WTC11 (cell line): ENCODE measurements around the gene PROCR. TPM values are rescaled to one million over a fixed set of nuclear protein-coding genes. Genes with fewer than 3 reads are reported as not detected.
"Not testable (repeated sequence)": the region's sequence is repeated elsewhere in the genome, so short reads cannot be mapped to it uniquely, and the experiment has no call there.

Experiments used
- ATAC-seq: fragments of 200-7000 bp; cut with Tn5 transposase; 2 replicates; pipeline ENCODE4 v1.10.0; 2021; ENCODE audit warnings: mild to moderate bottlenecking, moderate library complexity
- CTCF ChIA-PET: fragments of 300-600 bp; sonication (Branson Sonifier 250); formaldehyde crosslinking; loops from one replicate; lab custom pipeline; 2021; ENCODE audit warnings: antibody characterized with exemption; lab: Charles Lee
- POLR2A ChIA-PET: fragments of 350-600 bp; sonication (Branson Sonifier 250); formaldehyde crosslinking; loops from one replicate; lab custom pipeline; 2021; ENCODE audit warnings: antibody characterized with exemption; lab: Charles Lee
- DNase-seq: peaks from one replicate; pipeline ENCODE4 v3.0.0; 2021; ENCODE audit warnings: low spot score
- H3K27ac Mint-ChIP-seq: 2 replicates; pipeline ENCODE4 v1.8.0; 2021; ENCODE audit warnings: mixed read lengths
- H3K27me3 Mint-ChIP-seq: 2 replicates; pipeline ENCODE4 v1.8.0; 2021; ENCODE audit warnings: low read depth, mild to moderate bottlenecking, moderate library complexity, mixed read lengths
- H3K36me3 Mint-ChIP-seq: 2 replicates; pipeline ENCODE4 v1.8.0; 2021; ENCODE audit warnings: mixed read lengths
- H3K4me1 Mint-ChIP-seq: 2 replicates; pipeline ENCODE4 v1.8.0; 2022; ENCODE audit warnings: mixed read lengths
- H3K4me3 Mint-ChIP-seq: 2 replicates; pipeline ENCODE4 v1.8.0; 2021; ENCODE audit warnings: mild to moderate bottlenecking, moderate library complexity, mixed read lengths
- H3K9me3 Mint-ChIP-seq: 2 replicates; pipeline ENCODE4 v1.8.0; 2021; ENCODE audit warnings: mixed read lengths
- ETV6 ChIP-seq: sonication (generic); formaldehyde crosslinking; IDR thresholded peaks from 2 replicates; pipeline ENCODE4 v1.8.1; 2022; ENCODE audit warnings: mild to moderate bottlenecking, missing genetic modification reagents
- JUN ChIP-seq: sonication (generic); formaldehyde crosslinking; IDR thresholded peaks from 2 replicates; pipeline ENCODE4 v1.8.0; 2023; ENCODE audit warnings: mild to moderate bottlenecking, missing genetic modification reagents
- MLX ChIP-seq: sonication (generic); formaldehyde crosslinking; IDR thresholded peaks from 2 replicates; pipeline ENCODE4 v1.8.1; 2023; ENCODE audit warnings: mild to moderate bottlenecking, missing genetic modification reagents, moderate library complexity
- MXD4 ChIP-seq: fragments of 250-450 bp; sonication (Bioruptor Pico); IDR thresholded peaks from 2 replicates; pipeline ENCODE4 v1.8.0; 2021; ENCODE audit warnings: mild to moderate bottlenecking, moderate library complexity, borderline replicate concordance
- MYBL2 ChIP-seq: sonication (generic); formaldehyde crosslinking; IDR thresholded peaks from 2 replicates; pipeline ENCODE4 v1.8.1; 2023; ENCODE audit warnings: mild to moderate bottlenecking, moderate library complexity, missing genetic modification reagents
- NFATC4 ChIP-seq: fragments of 250-450 bp; sonication (Bioruptor Pico); IDR thresholded peaks from 2 replicates; pipeline ENCODE4 v1.9.0; 2021; ENCODE audit warnings: mild to moderate bottlenecking
- OVOL2 ChIP-seq: fragments of 250-450 bp; sonication (Bioruptor Pico); IDR thresholded peaks from 2 replicates; pipeline ENCODE4 v1.9.0; 2021; ENCODE audit warnings: mild to moderate bottlenecking, borderline replicate concordance
- PREB ChIP-seq: sonication (generic); formaldehyde crosslinking; IDR thresholded peaks from 2 replicates; pipeline ENCODE4 v1.8.1; 2022; ENCODE audit warnings: mild to moderate bottlenecking, missing genetic modification reagents, moderate library complexity, borderline replicate concordance
- PRRX2 ChIP-seq: fragments of 250-450 bp; sonication (Bioruptor Pico); IDR thresholded peaks from 2 replicates; pipeline ENCODE4 v1.8.0; 2021; ENCODE audit warnings: mild to moderate bottlenecking
- TEAD1 ChIP-seq: sonication (generic); formaldehyde crosslinking; IDR thresholded peaks from 2 replicates; pipeline ENCODE4 v1.8.0; 2022; ENCODE audit warnings: mild to moderate bottlenecking, missing genetic modification reagents
- ZBTB21 ChIP-seq: sonication (generic); formaldehyde crosslinking; IDR thresholded peaks from 2 replicates; pipeline ENCODE4 v1.8.1; 2023; ENCODE audit warnings: mild to moderate bottlenecking, missing genetic modification reagents, borderline replicate concordance
- ZNF121 ChIP-seq: sonication (generic); formaldehyde crosslinking; IDR thresholded peaks from 2 replicates; pipeline ENCODE4 v1.8.0; 2023; ENCODE audit warnings: missing genetic modification reagents
- ZNF317 ChIP-seq: sonication (generic); formaldehyde crosslinking; IDR thresholded peaks from 2 replicates; pipeline ENCODE4 v1.8.1; 2023; ENCODE audit warnings: low read depth, mild to moderate bottlenecking, moderate library complexity, missing genetic modification reagents, borderline replicate concordance
- ZNF532 ChIP-seq: fragments of 250-450 bp; sonication (Bioruptor Pico); IDR thresholded peaks from 2 replicates; pipeline ENCODE4 v1.9.0; 2021; ENCODE audit warnings: mild to moderate bottlenecking, borderline replicate concordance
- total RNA-seq: library from RNA; stranded (reverse); gene quantifications from 3 replicates; pipeline ENCODE4 v1.2.3, GENCODE V29; 2021
- TF ChIP-seq, protein P1 (sequence below): fragments of 250-450 bp; sonication (Bioruptor Pico); IDR thresholded peaks from 2 replicates; pipeline ENCODE4 v1.9.0; 2021; ENCODE audit warnings: mild to moderate bottlenecking
- TF ChIP-seq, protein P2 (sequence below): sonication (generic); formaldehyde crosslinking; IDR thresholded peaks from 2 replicates; pipeline ENCODE4 v1.8.0; 2022; ENCODE audit warnings: mild to moderate bottlenecking, missing genetic modification reagents

The PROCR gene
- total RNA-seq, 1 experiment from 2014 or later = 29.7 TPM

DNA sequence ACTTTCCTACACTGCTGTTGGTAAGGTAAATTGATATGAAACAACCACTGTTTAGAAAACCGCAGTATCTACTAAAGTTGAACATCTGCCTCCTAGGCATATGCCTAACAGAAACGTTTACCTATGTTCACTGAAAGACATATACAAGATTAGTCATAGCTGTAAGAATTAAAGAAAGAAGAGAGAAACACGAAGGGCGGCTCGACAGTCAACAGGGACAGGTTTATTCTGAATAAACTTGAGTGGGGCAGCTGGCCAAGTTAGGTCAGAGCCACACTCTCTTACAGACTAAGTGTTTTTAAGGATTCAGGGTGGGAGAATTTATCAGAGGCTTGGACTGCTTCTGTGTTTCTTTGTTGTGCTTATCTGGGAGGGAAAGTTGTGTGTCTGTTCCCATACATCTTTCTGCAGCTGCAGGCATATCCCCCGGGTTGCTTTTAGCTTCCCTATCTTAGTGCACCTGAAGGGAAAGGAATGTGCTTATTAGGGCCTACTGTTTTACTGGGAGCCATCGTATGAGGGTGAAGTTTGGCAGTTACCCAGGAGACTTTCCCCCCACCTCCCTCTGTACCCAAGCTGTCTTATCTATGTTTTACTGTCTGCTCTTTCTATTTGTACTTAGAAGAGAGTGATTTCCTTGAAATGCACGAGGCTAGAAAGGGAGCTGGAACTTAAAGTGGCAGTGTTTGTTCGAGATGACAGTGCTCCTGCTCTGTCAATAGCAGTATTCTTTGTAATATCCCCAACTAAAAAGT is 20.4 kb downstream of the PROCR start (continued):
- no peak for TF ChIP-seq PREB (CRISPR knock-in tag)

GRCh38 chr20:35193031-35193791 is 21.3 kb downstream of the PROCR start:
- CTCF ChIA-PET = interaction anchor here (1.3 to 1.6 kb wide), 2 partner anchors 48 to 97 kb away, joined by 4 to 7 read pairs; no protein-coding TSS in a partner anchor
- H3K27ac Mint-ChIP-seq = not testable (repeated sequence)

GRCh38 chr20:35196313-35196712 is 24.4 kb downstream of the PROCR start:
- no peak overlapping the region for H3K4me3 Mint-ChIP-seq
- CTCF ChIA-PET = no interaction called here
- TF ChIP-seq NFATC4 (CRISPR knock-in tag) = no peak
- TF ChIP-seq ZNF317 (CRISPR knock-in tag) = peak; percentile 93
- H3K4me1 Mint-ChIP-seq = 0 out of 2 replicates have a peak, but pooled peaks cover 3% of the 10 kb centered on the region
- POLR2A ChIA-PET = interaction anchor here (0.6 kb wide), 1 partner anchor 17 kb away, joined by 3 read pairs; no protein-coding TSS in a partner anchor
- H3K27me3 Mint-ChIP-seq = no peaks in the 10 kb centered on the region; the same call in 1 of the 2 replicates
- H3K9me3 Mint-ChIP-seq = peaks cover 44% of the 10 kb centered on the region
- H3K27ac Mint-ChIP-seq = no peak overlapping the region
- H3K36me3 Mint-ChIP-seq = peaks cover 23% of the 10 kb centered on the region
- DNase-seq (no peak), ATAC-seq (no peak)

More at GRCh38 chr20:35193031-35193791, 21.3 kb downstream of the PROCR start:
- H3K4me1 Mint-ChIP-seq, H3K27me3 Mint-ChIP-seq, DNase-seq, ATAC-seq, H3K4me3 Mint-ChIP-seq: not testable (repeated sequence)
- Mint-ChIP-seq H3K9me3 (peaks cover 50% of the 10 kb centered on the region), H3K36me3 (peaks cover 34% of the 10 kb centered on the region)
- POLR2A ChIA-PET = interaction anchor here (0.6 kb wide), 1 partner anchor 162 kb away, joined by 8 read pairs; no protein-coding TSS in a partner anchor

DNA sequence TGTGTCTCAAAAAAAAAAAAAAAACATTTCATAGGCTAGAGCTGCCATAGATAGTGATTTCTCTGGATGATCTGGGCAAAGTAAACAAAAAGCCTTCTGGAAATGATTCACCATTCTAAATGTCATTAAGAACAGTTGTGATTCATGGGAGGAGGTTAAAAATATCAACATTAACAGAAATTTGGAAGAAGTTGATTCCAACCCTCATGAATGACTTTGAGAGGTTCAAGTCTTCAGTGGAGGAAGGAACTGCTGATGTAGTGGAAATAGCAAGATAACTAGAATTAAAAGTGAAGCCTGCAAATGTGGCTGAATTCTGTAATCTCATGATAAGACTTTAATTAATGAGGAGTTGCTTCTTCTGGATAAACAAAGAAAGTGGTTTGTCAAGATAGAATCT is 27.9 kb downstream of the PROCR start:
- ChIA-PET POLR2A (no interaction called here), CTCF (no interaction called here)
- Mint-ChIP-seq H3K27me3 (no peaks in the 10 kb centered on the region), H3K4me3 (no peak overlapping the region), H3K4me1 (no peaks in the 10 kb centered on the region), H3K36me3 (peaks cover 23% of the 10 kb centered on the region), H3K27ac (no peak overlapping the region), H3K9me3 (peaks cover 42% of the 10 kb centered on the region)
- ATAC-seq = no peak
- DNase-seq = no peak
- TF ChIP-seq ZNF121 (CRISPR knock-in tag) (no peak), MYBL2 (no peak), TEAD1 (CRISPR knock-in tag) (no peak), ETV6 (CRISPR knock-in tag) (no peak), MLX (CRISPR knock-in tag) (no peak)
- TF ChIP-seq, protein P1, sequence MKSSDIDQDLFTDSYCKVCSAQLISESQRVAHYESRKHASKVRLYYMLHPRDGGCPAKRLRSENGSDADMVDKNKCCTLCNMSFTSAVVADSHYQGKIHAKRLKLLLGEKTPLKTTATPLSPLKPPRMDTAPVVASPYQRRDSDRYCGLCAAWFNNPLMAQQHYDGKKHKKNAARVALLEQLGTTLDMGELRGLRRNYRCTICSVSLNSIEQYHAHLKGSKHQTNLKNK (CRISPR knock-in tag) = no peak

- Mint-ChIP-seq H3K27ac (no peak overlapping the region), H3K4me1 (no peaks in the 10 kb centered on the region), H3K4me3 (no peak overlapping the region), H3K9me3 (peaks cover 37% of the 10 kb centered on the region), H3K27me3 (no peaks in the 10 kb centered on the region), H3K36me3 (peaks cover 21% of the 10 kb centered on the region)
- ATAC-seq (no peak), DNase-seq (no peak)
- POLR2A ChIA-PET = no interaction called here
- CTCF ChIA-PET = no interaction called here
- TF ChIP-seq MXD4 = no peak
- TF ChIP-seq ZNF532 (CRISPR knock-in tag) = no peak
- TF ChIP-seq OVOL2 = no peak
- no peak for TF ChIP-seq ZBTB21 (CRISPR knock-in tag)
- TF ChIP-seq PRRX2 = no peak
- TF ChIP-seq, protein P2, sequence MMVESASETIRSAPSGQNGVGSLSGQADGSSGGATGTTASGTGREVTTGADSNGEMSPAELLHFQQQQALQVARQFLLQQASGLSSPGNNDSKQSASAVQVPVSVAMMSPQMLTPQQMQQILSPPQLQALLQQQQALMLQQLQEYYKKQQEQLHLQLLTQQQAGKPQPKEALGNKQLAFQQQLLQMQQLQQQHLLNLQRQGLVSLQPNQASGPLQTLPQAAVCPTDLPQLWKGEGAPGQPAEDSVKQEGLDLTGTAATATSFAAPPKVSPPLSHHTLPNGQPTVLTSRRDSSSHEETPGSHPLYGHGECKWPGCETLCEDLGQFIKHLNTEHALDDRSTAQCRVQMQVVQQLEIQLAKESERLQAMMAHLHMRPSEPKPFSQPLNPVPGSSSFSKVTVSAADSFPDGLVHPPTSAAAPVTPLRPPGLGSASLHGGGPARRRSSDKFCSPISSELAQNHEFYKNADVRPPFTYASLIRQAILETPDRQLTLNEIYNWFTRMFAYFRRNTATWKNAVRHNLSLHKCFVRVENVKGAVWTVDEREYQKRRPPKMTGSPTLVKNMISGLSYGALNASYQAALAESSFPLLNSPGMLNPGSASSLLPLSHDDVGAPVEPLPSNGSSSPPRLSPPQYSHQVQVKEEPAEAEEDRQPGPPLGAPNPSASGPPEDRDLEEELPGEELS (CRISPR knock-in tag) = no peak
- no peak for TF ChIP-seq JUN (CRISPR knock-in tag)
Observed at GRCh38 chr20:35200267-35200666, 28.4 kb downstream of the PROCR start.
